ENCODE data around the gene ADGRG6.

- TF ChIP-seq CTCF (IDR thresholded peaks at IDR 0.05; ENCODE audit: low read depth, low read length, missing input control) = peak; percentile 66
- TF ChIP-seq JUND (IDR thresholded peaks at IDR 0.05) = no peak
- no peak for TF ChIP-seq RXRA (IDR thresholded peaks at IDR 0.05)
- no peak for TF ChIP-seq REST (IDR thresholded peaks at IDR 0.05)
- TF ChIP-seq SP1 (IDR thresholded peaks at IDR 0.05) = no peak
Measured at GRCh38 chr6:142387997-142388815, 86.4 kb downstream of the ADGRG6 start.

Data from liver (tissue), 3 donors.